Fibroblast of pulmonary artery (primary cell): ENCODE data around the gene KIF26B.

Experiments used
- DNase-seq: peaks from one replicate; pipeline ENCODE4 v3.0.0-alpha.2; 2010; ENCODE audit warnings: low read depth
- H3K4me3 ChIP-seq: replicated peaks from 2 replicates; pipeline ENCODE4 v1.5.1; 2011; ENCODE audit warnings: low read depth, mild to moderate bottlenecking, control low read depth, low read length, moderate library complexity
- TF ChIP-seq, protein P1 (sequence below): IDR thresholded peaks from 2 replicates; pipeline ENCODE4 v1.5.1; 2011; ENCODE audit warnings: mild to moderate bottlenecking, control low read depth, low read length, inconsistent platforms; ENCODE audit errors: missing control alignments

The KIF26B gene

DNA sequence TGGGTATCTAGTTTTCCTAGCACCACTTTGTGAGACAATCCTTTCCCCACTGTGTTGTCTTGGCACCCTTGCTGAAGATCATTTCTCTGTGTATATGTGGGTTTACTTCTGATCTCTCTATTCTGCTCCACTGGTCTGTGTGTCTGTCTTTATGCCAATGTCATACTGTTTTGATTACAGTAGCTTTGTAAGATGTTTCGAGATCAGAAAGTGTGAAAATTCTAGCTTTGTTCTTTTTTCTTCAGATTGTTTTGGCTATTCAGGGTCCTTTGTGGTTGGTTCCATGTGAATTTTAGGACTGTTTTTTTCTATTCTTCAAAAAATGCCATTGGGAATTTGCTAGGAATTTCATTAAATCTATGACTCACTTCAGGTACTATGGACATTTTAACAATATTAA lies 116.2 kb downstream of the KIF26B start:
- no peak overlapping the region for H3K4me3 ChIP-seq
- DNase-seq = no peak
- TF ChIP-seq, protein P1, sequence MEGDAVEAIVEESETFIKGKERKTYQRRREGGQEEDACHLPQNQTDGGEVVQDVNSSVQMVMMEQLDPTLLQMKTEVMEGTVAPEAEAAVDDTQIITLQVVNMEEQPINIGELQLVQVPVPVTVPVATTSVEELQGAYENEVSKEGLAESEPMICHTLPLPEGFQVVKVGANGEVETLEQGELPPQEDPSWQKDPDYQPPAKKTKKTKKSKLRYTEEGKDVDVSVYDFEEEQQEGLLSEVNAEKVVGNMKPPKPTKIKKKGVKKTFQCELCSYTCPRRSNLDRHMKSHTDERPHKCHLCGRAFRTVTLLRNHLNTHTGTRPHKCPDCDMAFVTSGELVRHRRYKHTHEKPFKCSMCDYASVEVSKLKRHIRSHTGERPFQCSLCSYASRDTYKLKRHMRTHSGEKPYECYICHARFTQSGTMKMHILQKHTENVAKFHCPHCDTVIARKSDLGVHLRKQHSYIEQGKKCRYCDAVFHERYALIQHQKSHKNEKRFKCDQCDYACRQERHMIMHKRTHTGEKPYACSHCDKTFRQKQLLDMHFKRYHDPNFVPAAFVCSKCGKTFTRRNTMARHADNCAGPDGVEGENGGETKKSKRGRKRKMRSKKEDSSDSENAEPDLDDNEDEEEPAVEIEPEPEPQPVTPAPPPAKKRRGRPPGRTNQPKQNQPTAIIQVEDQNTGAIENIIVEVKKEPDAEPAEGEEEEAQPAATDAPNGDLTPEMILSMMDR = no peak

DNA sequence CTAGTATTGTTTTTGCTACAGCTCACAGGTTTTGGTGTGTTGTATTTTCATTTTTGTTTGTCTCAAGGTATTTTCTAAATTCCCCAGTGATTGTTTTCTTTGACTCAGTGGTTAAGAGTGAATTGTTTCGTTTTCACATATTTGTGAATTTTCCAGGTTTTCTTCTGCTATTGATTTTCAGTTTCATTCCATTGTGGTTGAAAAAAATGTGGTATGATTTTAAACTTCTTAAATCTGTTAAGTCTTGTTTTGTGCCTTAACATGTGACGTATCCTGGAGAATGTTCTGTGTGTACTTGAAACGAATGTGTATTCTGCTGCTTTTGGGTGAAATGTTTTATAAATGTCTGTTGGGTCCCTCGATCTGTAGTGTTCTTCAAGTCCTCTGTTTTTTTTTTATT lies 117.9 kb downstream of the KIF26B start:
- no peak overlapping the region for H3K4me3 ChIP-seq
- DNase-seq = no peak
- TF ChIP-seq, protein P1 = no peak

DNA sequence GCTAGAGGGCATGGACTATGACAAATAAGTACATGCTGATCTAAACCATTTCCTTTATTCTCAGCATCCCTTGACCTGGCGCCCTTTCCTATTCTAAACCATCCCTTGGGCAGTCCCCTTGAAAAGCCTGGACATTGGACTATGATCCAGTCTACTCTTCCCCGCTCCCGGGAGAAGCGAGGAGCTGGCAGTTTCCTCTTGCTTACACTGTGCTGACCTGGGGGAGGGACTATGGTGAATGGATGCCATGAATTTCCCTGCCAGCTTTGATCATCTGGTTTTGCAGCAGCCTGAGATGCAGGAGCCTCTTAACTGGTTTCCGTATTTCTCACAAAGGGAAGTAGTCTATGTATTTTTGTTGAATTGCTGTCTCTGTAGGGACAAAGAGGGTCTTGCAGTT lies 121.7 kb downstream of the KIF26B start:
- DNase-seq = no peak
- H3K4me3 ChIP-seq = no peak overlapping the region
- TF ChIP-seq, protein P1 = no peak

DNA sequence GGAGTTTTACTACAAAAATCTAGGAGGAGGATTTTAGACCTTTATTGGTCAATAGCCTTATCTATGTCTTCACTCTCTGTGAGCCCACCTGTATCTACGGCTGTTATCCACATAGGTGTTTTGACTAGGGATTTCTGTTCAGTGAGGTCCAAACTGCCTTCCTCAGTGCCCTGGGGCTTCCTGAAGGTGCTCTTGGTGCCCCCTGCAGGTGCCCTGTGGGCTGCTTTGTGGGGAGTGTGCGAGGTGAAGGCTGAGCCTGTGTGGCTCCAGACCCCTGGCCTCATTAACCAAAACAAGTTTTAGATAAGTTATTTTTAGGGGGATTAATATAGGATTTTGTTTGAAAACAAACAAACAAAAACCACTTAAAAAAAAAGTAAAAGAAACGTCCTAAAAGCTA lies 122.5 kb downstream of the KIF26B start:
- TF ChIP-seq, protein P1 = no peak
- DNase-seq = no peak
- no peak overlapping the region for H3K4me3 ChIP-seq

DNA sequence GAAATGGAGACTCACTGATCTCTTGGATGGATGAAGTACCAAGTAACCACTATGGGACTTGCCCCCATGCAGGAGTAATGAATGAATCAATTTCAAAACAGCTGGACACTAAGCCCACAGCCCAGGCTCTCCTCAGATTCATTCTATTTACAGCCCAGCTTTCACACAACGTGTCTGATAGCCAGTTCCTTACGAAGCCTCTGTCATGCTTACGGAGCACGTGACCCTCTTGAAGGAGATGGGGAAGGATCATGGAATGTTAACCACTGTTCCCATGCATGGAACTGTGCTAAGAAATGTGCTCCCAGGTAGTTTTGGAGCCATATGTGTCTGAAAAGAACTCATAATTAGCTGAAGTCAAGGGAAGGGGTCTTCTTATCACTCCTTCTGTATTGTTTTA lies 124.1 kb downstream of the KIF26B start:
- TF ChIP-seq, protein P1 = no peak
- DNase-seq = no peak
- no peak overlapping the region for H3K4me3 ChIP-seq

DNA sequence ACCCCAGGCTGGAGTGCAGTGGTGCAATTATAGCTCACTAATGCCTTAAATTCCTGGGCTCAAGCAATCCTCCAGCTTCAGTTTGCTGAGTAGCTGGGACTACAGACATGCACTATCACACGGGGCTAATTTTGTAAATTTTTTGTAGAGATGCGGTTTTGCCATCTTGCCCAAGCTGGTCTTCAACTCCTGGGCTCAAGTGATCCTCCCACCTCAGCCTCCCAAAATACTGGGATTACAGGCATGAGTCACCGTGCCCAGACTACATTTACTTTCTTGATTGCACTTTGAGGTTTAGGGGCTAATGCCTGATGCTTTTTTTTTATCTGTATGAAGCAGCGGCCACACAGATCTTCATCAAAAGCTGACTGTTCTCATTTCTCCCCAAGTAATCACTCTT lies 124.6 kb downstream of the KIF26B start:
- no peak overlapping the region for H3K4me3 ChIP-seq
- DNase-seq = no peak
- TF ChIP-seq, protein P1 = no peak

DNA sequence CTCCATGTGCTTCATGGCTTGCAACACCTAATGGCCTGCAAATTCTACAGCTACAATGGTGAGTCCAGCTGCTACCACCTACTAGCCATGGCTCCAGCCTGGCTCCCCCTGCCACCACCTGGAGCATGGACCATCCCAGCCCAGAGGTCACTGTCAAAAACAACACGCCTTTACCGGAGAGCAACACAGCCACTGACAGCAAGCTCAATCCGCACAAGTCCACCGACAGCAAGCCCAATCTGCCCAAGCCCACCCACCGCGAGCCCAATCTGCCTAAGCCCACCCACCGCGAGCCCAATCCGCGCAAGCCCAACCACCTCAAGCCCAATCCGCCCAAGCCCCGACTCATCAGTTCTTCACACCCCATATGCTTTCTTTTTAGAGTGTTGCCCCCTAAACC lies 128.2 kb downstream of the KIF26B start:
- H3K4me3 ChIP-seq = no peak overlapping the region
- TF ChIP-seq, protein P1 = no peak
- DNase-seq = no peak
